Measurements from ENCODE around the gene GPR137. TPM values are rescaled to one million over a fixed set of nuclear protein-coding genes. Genes with fewer than 3 reads are reported as not detected.
A peak's percentile ranks its signal among the peaks of the same experiment; 100 is the strongest.

Gene GPR137
- total and polyA plus RNA-seq, 9 of the 15 experiments (the other 6 are each of a cell fraction or from before 2014, with no cell fraction given): 0.32 to 26.7 (median 10.7) TPM

DNA sequence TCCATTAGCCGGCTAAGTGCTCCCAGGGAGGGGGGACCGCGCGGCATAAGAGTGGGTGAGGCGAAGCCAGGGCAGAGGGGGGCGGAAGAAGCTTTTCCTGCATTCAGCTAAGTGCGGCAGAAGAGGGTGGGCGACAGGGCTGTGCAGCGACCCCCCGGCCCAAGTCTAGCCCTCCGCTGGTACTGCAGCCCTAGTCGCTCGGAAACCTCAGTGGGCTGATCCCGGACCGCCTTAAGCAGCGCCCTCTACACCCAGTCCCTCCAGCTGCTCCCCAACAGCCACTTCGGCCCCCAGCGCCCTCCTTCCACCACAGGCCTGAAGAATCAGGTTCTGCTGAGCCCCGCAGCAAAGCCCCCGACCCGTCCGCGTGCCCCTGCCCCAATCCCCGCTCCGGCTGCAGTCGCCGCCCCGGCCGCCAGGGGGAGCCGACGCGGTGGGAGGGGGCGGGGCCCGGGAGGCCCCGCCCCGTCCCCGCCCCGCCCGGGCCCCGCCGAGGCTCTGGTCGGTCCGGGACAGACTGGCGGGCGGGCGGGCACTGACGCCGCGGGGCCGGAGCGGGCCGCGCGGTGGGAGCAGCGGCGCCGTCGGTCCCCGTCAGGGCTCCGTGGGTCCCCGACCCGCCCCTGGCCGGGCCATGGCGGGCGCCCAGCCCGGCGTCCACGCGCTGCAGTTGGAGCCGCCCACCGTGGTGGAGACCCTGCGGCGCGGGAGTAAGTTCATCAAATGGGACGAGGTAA, 34.5 kb upstream of the GPR137 start, which contains the start of gene PLCB3 (continued):
- TF ChIP-seq LCOR (CRISPR knock-in tag; IDR thresholded peaks at IDR 0.05) (no peak), KLF13 (tag; IDR thresholded peaks at IDR 0.05; ENCODE audit: borderline replicate concordance, low read depth) (no peak), RAD21 (CRISPR knock-in tag; conservative IDR thresholded peaks at IDR 0.05 in 1 of 2, IDR thresholded peaks at IDR 0.05 in 1 of 2) (peak; percentile 22 to 26; a peak in 3 of 4 replicates), MTA1 (IDR thresholded peaks at IDR 0.05; ENCODE audit: borderline replicate concordance) (no peak), STAT5A (IDR thresholded peaks at IDR 0.05; ENCODE audit: borderline replicate concordance, low read length) (no peak), NBN (IDR thresholded peaks at IDR 0.05; ENCODE audit: low read depth) (no peak), ZNF445 (CRISPR knock-in tag; IDR thresholded peaks at IDR 0.05; ENCODE audit: low read depth) (no peak), MBD2 (IDR thresholded peaks at IDR 0.05; ENCODE audit: borderline replicate concordance, low read depth) (no peak), KLF1 (tag; IDR thresholded peaks at IDR 0.05) (no peak), KDM1A (IDR thresholded peaks at IDR 0.05) (no peak), ZNF589 (CRISPR knock-in tag; IDR thresholded peaks at IDR 0.05; ENCODE audit: low read depth) (no peak), HCFC1 (IDR thresholded peaks at IDR 0.05; ENCODE audit: low read depth, low read length) (0 out of 2 replicates have a peak, but pooled peaks have one; percentile 3), NCOA6 (IDR thresholded peaks at IDR 0.05) (no peak), ZNF436 (CRISPR knock-in tag; IDR thresholded peaks at IDR 0.05) (no peak), ZNF121 (CRISPR knock-in tag; conservative IDR thresholded peaks at IDR 0.05) (no peak), MAFG (tag; conservative IDR thresholded peaks at IDR 0.05) (no peak), TFAP4 (CRISPR knock-in tag; IDR thresholded peaks at IDR 0.05; ENCODE audit: borderline replicate concordance) (0 out of 2 replicates have a peak, but pooled peaks have one; percentile 38), COPS2 (conservative IDR thresholded peaks at IDR 0.05) (no peak), CUX1 (CRISPR knock-in tag; IDR thresholded peaks at IDR 0.05) (no peak), BRF1 (IDR thresholded peaks at IDR 0.05; ENCODE audit: borderline replicate concordance, extremely low read depth, insufficient read length) (no peak), ZNF41 (CRISPR knock-in tag; conservative IDR thresholded peaks at IDR 0.05) (no peak)
- TF ChIP-seq, protein P1, sequence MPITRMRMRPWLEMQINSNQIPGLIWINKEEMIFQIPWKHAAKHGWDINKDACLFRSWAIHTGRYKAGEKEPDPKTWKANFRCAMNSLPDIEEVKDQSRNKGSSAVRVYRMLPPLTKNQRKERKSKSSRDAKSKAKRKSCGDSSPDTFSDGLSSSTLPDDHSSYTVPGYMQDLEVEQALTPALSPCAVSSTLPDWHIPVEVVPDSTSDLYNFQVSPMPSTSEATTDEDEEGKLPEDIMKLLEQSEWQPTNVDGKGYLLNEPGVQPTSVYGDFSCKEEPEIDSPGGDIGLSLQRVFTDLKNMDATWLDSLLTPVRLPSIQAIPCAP (CRISPR knock-in tag; IDR thresholded peaks at IDR 0.05; ENCODE audit: borderline replicate concordance): no peak
